Measurements from ENCODE around the gene PLEKHG7. TPM values are rescaled to one million over a fixed set of nuclear protein-coding genes. Genes with fewer than 3 reads are reported as not detected.
A peak's percentile ranks its signal among the peaks of the same experiment; 100 is the strongest.
"Not testable (repeated sequence)": the region's sequence is repeated elsewhere in the genome, so short reads cannot be mapped to it uniquely, and the experiment has no call there.

The PLEKHG7 gene
- total RNA-seq, 6 experiments from 2014 or later: 0.15 to 0.49 (median 0.23) TPM

DNA sequence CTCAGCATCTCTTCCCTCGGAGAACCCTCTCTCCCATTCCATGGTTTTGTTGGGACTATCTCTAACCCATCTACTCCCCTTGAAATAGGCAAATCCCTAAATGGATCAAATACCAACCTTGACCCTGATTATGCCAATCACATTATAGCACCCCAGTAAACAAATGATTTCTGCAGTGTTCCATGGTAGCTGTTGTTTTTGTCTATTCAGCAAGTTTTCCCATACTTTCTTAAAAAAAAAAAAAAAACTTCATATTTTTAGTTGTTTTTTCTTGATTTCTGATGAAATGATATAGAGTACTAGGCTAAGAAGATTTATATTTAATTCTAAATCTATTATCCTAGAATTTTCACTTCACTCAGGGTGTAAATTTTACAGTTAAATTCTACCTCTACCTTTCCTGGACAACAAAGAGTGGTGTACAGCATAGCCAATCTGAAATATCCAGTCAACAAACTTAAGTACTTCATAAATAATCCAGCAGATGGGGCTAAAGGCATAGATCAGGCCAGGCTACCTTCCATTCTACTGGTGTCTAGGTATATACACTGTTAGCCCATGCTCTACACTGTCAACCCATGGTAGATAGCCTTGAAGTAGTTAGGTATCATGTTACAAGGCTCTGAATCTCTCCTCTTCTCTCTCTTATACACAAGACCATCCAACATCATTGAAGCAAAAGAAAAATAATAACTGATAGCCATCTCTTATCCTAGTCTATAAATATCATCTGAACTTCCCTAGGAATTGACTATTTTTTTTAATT, 82.2 kb downstream of the PLEKHG7 start:
- 86% methylated on average over 1 of the region's 1 CpG for WGBS (ENCODE audit: insufficient coverage, low coverage, low lambda C conversion rate, missing lambda C conversion rate)
- ATAC-seq: peak; percentile 98 to 99 (median 99)
- DNase-seq: no peak
- Histone ChIP-seq H3K9me3 (no peaks in the 10 kb centered on the region), H3K4me1 (peaks cover 0 to 6% (median under 1%) of the 10 kb centered on the region in 4 donors), H3K27ac (no peak overlapping the region), H3K27me3 (no peaks in the 10 kb centered on the region), H3K4me3 (no peak overlapping the region), H3K36me3 (no peaks in the 10 kb centered on the region)
- intact Hi-C loops (cut with DNase I): no loop called here
- TF ChIP-seq POLR2A (IDR thresholded peaks at IDR 0.05): no peak
- TF ChIP-seq, protein P1, sequence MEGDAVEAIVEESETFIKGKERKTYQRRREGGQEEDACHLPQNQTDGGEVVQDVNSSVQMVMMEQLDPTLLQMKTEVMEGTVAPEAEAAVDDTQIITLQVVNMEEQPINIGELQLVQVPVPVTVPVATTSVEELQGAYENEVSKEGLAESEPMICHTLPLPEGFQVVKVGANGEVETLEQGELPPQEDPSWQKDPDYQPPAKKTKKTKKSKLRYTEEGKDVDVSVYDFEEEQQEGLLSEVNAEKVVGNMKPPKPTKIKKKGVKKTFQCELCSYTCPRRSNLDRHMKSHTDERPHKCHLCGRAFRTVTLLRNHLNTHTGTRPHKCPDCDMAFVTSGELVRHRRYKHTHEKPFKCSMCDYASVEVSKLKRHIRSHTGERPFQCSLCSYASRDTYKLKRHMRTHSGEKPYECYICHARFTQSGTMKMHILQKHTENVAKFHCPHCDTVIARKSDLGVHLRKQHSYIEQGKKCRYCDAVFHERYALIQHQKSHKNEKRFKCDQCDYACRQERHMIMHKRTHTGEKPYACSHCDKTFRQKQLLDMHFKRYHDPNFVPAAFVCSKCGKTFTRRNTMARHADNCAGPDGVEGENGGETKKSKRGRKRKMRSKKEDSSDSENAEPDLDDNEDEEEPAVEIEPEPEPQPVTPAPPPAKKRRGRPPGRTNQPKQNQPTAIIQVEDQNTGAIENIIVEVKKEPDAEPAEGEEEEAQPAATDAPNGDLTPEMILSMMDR (IDR thresholded peaks at IDR 0.05): peak; percentile 52 to 72 (median 58)

DNA sequence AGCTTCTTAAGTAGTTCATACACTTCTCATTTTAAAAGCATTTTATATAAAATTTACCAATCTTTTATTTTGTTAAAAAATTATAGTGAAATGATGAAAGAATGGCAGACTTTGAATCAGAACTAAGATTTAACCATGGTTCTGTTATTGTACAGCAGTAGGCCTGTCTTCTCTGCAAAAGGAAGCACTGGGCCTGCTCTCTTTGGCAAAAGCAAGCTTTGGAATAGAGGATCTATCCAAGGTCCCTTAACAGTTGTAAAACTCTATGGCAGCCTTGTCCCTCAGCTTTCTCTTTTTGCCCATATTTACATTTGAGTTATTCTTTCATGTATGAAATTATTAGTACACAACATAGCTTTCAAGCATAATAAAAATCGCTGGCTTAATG, 82.8 kb downstream of the PLEKHG7 start:
- DNase-seq: no peak
- H3K4me1 ChIP-seq: peaks cover 0 to under 1% (median 0%) of the 10 kb centered on the region in 4 donors
- no peak overlapping the region for H3K4me3 ChIP-seq
- 92% methylated on average over 1 of the region's 1 CpG for WGBS (ENCODE audit: insufficient coverage, low coverage, low lambda C conversion rate, missing lambda C conversion rate)
- no peaks in the 10 kb centered on the region for H3K36me3 ChIP-seq
- H3K9me3 ChIP-seq: no peaks in the 10 kb centered on the region
- intact Hi-C loops (cut with DNase I): no loop called here
- ATAC-seq: peak in 1 of 4 donors; percentile 12
- no peak overlapping the region for H3K27ac ChIP-seq
- H3K27me3 ChIP-seq: no peaks in the 10 kb centered on the region
- TF ChIP-seq, protein P1 (IDR thresholded peaks at IDR 0.05): no peak
- no peak for TF ChIP-seq POLR2A (IDR thresholded peaks at IDR 0.05)

DNA sequence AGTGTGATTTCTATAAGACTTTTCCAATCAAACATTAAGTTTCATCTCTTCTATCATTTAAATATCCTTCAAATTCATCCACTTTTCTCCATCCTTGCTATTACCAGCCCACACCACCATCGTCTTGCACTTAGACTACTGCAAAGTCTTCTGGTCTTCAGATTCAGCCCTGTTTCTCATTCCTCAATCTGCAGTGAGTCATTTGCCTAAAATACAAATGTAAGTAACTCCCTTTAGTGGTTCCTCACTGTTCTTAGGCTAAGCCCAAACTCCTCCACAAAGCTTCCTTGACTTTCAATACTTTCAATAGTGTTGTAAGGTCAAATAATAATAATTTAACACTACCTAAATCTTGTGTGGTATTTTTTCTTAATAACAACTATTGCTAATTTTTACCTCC, 83.3 kb downstream of the PLEKHG7 start:
- H3K4me1 ChIP-seq: no peaks in the 10 kb centered on the region
- H3K27ac ChIP-seq: no peak overlapping the region
- TF ChIP-seq, protein P1 (IDR thresholded peaks at IDR 0.05): no peak
- TF ChIP-seq POLR2A (IDR thresholded peaks at IDR 0.05): no peak
- no peaks in the 10 kb centered on the region for H3K9me3 ChIP-seq
- H3K36me3 ChIP-seq: no peaks in the 10 kb centered on the region
- ATAC-seq (no peak), DNase-seq (no peak)
- no peak overlapping the region for H3K4me3 ChIP-seq
- H3K27me3 ChIP-seq: no peaks in the 10 kb centered on the region
- 89% methylated on average over 1 of the region's 1 CpG for WGBS (ENCODE audit: insufficient coverage, low coverage, low lambda C conversion rate, missing lambda C conversion rate)
- intact Hi-C loops (cut with DNase I): no loop called here

DNA sequence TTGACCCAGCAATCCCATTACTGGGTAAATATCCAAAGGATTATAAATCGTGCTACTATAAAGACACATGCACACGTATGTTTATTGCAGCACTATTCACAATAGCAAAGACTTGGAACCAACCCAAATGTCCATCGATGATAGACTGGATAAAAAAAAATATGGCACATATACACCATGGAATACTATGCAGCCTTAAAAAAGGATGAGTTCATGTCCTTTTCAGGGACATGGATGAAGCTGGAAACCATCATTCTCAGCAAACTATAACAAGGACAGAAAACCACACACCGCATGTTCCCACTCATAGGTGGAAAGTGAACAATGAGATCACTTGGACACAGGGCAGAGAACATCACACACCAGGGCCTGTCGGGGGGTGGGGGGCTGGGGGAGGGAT, 91.6 kb downstream of the PLEKHG7 start:
- H3K27me3 ChIP-seq; DNase-seq; intact Hi-C loops (cut with DNase I); ATAC-seq; H3K4me1 ChIP-seq; H3K27ac ChIP-seq; H3K4me3 ChIP-seq; H3K9me3 ChIP-seq: not testable (repeated sequence)
- H3K36me3 ChIP-seq: peaks cover 0 to 13% (median 3%) of the 10 kb centered on the region in 4 donors
- 91% methylated on average over 5 of the region's 5 CpGs for WGBS (ENCODE audit: insufficient coverage, low coverage, low lambda C conversion rate, missing lambda C conversion rate)

DNA sequence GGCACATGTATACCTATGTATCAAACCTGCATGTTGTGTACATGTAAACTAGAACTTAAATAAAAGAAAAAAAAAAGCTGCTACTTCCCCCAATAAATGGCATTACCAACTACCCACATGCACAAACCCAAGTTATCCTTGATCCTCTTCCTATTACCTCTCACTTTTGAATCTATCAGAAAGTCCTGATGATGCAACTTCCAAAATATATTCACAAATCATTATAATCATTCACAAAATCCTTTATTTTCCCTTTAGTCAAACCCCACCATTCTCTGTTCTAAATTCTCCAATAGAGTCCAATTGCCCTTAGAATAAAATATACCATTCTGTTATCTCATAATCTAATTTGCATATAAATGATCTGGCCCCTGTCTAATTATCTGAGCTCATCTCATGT, 92.0 kb downstream of the PLEKHG7 start:
- DNase-seq: no peak
- H3K4me1 ChIP-seq: no peaks in the 10 kb centered on the region
- H3K36me3 ChIP-seq: peaks cover 0 to 13% (median 3%) of the 10 kb centered on the region in 4 donors
- no peaks in the 10 kb centered on the region for H3K9me3 ChIP-seq
- intact Hi-C loops (cut with DNase I): no loop called here
- no peak overlapping the region for H3K4me3 ChIP-seq
- TF ChIP-seq, protein P1 (IDR thresholded peaks at IDR 0.05): no peak
- no peak for TF ChIP-seq POLR2A (IDR thresholded peaks at IDR 0.05)
- ATAC-seq: no peak
- H3K27ac ChIP-seq: no peak overlapping the region
- H3K27me3 ChIP-seq: no peaks in the 10 kb centered on the region

Measured in right lobe of liver (tissue), 6 donors.